Smooth muscle cell of the brain vasculature (primary cell): ENCODE measurements around the gene SLC7A6OS.

Experiments
- DNase-seq: peaks from one replicate; pipeline ENCODE4 v3.0.0-alpha.2; 2012; ENCODE audit warnings: low read depth, low spot score

SLC7A6OS gene

GRCh38 chr16:68310774-68311511, at the start of gene SLC7A6OS, which contains the start of gene PRMT7:
TSS of gene SLC7A6OS (minus strand) at chr16:68310946. CDS start at chr16:68310926, 20 bp downstream.
TSS of gene PRMT7 (plus strand) at chr16:68311019. CDS start at chr16:68315980, 4,961 bp downstream.
- peak; percentile 39 for DNase-seq

GRCh38 chr16:68359398-68360191, 48.8 kb upstream of the SLC7A6OS start:
- no peak for DNase-seq

- no peak for DNase-seq
These were observed 48.2 kb upstream of the SLC7A6OS start for GRCh38 chr16:68358951-68359350.

- DNase-seq = no peak
These were observed 47.2 kb upstream of the SLC7A6OS start for GRCh38 chr16:68357923-68358322.

GRCh38 chr16:68357521-68357922, 46.8 kb upstream of the SLC7A6OS start:
- DNase-seq = no peak

- DNase-seq = no peak
These were observed 46.2 kb upstream of the SLC7A6OS start for GRCh38 chr16:68356919-68357286.

GRCh38 chr16:68356249-68356918, 45.6 kb upstream of the SLC7A6OS start:
- DNase-seq = no peak

- DNase-seq = no peak
These were observed 44.9 kb upstream of the SLC7A6OS start for GRCh38 chr16:68355447-68356248.

- no peak for DNase-seq
These were observed 44.1 kb upstream of the SLC7A6OS start for GRCh38 chr16:68354816-68355215.

GRCh38 chr16:68353366-68353765, 42.6 kb upstream of the SLC7A6OS start:
- DNase-seq = no peak

- no peak for DNase-seq
These were observed 41.3 kb upstream of the SLC7A6OS start for GRCh38 chr16:68351991-68352431.

- DNase-seq = no peak
These were observed 40.7 kb upstream of the SLC7A6OS start for GRCh38 chr16:68351463-68351862.

GRCh38 chr16:68350813-68351350, 40.1 kb upstream of the SLC7A6OS start:
- no peak for DNase-seq

- DNase-seq = no peak
These were observed 39.2 kb upstream of the SLC7A6OS start for GRCh38 chr16:68349838-68350410.

GRCh38 chr16:68348639-68349445, 38.1 kb upstream of the SLC7A6OS start:
- DNase-seq = no peak

GRCh38 chr16:68347605-68348004, 36.9 kb upstream of the SLC7A6OS start:
- DNase-seq = no peak

- no peak for DNase-seq
These were observed 36.2 kb upstream of the SLC7A6OS start for GRCh38 chr16:68346892-68347480.

- no peak for DNase-seq
These were observed 35.4 kb upstream of the SLC7A6OS start for GRCh38 chr16:68345958-68346635.

GRCh38 chr16:68345351-68345810, 34.6 kb upstream of the SLC7A6OS start:
- DNase-seq = no peak
